Left lung (tissue), 10 donors: ENCODE results near the gene PALLD. TPM values are rescaled to one million over a fixed set of nuclear protein-coding genes. Genes with fewer than 3 reads are reported as not detected.

Experiments
- ATAC-seq: fragments of 200-7000 bp; cut with Tn5 transposase; one replicate; pipeline ENCODE4 v1.9.1; 2020; ENCODE audit warnings: moderate library complexity
- DNase-seq, 4 donors: peaks; one replicate each; pipeline ENCODE4 v3.0.0-alpha.2; 2013 to 2020
- H3K27ac ChIP-seq, 2 donors: fragments of 200-600 bp; sonication (generic) in 1 of 2; one replicate each; pipeline versions ENCODE4 v1.5.0 to v1.8.0; 2020 to 2021
- H3K27me3 ChIP-seq, 2 donors: fragments of 200-600 bp; sonication (generic) in 1 of 2; one replicate each; pipeline versions ENCODE4 v1.5.0 to v1.8.0; 2020 to 2021
- H3K36me3 ChIP-seq, 2 donors: fragments of 200-600 bp; sonication (generic) in 1 of 2; one replicate each; pipeline versions ENCODE4 v1.5.0 to v1.8.0; 2020 to 2021
- H3K4me1 ChIP-seq, 2 donors: fragments of 200-600 bp; one replicate each; pipeline ENCODE4 v1.8.0; 2021
- H3K4me3 ChIP-seq, 2 donors: fragments of 200-600 bp; sonication (generic) in 1 of 2; one replicate each; pipeline versions ENCODE4 v1.5.0 to v1.8.0; 2020 to 2021; ENCODE audit warnings: mild to moderate bottlenecking in 1 of 2
- H3K9me3 ChIP-seq, 2 donors: fragments of 200-600 bp; sonication (generic) in 1 of 2; one replicate each; pipeline versions ENCODE4 v1.5.0 to v1.8.0; 2020 to 2021
- intact Hi-C, 2 donors: fragments of 100-400 bp; cut with DNase I; formaldehyde crosslinking; loops; one replicate each; pipeline versions ENCODE4 v1.11.2 to v1.14.2; 2022
- polyA plus RNA-seq, 6 donors: library from polyadenylated mRNA; unstranded; fragments of 120-200 nt; gene quantifications; one replicate each; pipeline ENCODE4 v1.2.1, GENCODE V29; 2013; ENCODE audit not compliant: insufficient read length in 6 of 6
- total RNA-seq, 2 donors: library from RNA; stranded (reverse); fragmentation: NEBNext Ultra II Directional; extraction: Animal tissue kit (Norgen Biotek cat#: 25700); gene quantifications; one replicate each; pipeline ENCODE4 v1.2.1, GENCODE V29; 2021
- TF ChIP-seq, protein P1 (sequence below), 2 donors: fragments of 200-600 bp; sonication (generic) in 1 of 2; IDR thresholded peaks; one replicate each; pipeline versions ENCODE4 v1.5.0 to v1.8.0; 2021; ENCODE audit warnings: antibody characterized with exemption in 2 of 2
- donor health status: DM: no; HTN: yes; CAD: no.
- donor health status: DM: no; HTN: no; CAD: no.

PALLD gene
- total and polyA plus RNA-seq, 8 donors: 67.5 to 194 (median 80.4) TPM

DNA sequence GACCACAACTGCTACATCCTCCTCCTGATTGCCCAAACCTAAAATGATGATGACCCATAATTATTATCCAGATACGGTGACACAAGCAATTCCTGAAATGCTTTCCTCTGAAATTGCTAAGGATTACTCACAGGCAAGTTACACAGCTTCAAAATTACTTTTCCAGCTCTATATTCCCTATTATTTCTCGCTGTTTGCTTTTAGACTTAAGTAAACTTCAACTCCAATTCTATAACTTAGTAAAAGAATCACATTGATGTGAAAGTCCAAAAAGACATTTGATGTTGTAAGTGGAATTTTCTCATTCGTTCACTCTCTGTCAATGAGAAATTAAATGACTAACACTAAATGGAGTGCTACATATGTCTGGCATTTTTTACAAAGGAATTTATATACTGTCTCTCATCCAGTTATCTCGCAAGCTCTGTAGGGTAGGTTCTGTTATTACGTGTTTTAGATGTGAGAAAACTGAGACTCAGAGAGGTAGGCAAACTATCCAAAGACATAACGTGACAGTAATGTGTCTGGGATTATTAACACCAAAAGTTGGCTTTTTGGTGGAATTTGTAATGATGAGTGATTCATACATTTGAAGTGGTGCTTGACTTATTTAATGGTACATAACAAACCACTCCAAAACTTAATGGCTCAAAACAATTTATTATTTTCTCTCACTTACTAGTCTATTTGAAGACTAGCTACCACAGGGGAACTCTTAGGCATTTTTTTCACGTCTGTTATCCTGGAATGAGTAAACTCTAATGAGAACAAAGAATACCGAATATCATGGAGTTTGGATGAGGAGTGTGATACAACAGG, 31.5 kb downstream of the PALLD start:
- no peak overlapping the region for H3K27ac ChIP-seq
- TF ChIP-seq, protein P1, sequence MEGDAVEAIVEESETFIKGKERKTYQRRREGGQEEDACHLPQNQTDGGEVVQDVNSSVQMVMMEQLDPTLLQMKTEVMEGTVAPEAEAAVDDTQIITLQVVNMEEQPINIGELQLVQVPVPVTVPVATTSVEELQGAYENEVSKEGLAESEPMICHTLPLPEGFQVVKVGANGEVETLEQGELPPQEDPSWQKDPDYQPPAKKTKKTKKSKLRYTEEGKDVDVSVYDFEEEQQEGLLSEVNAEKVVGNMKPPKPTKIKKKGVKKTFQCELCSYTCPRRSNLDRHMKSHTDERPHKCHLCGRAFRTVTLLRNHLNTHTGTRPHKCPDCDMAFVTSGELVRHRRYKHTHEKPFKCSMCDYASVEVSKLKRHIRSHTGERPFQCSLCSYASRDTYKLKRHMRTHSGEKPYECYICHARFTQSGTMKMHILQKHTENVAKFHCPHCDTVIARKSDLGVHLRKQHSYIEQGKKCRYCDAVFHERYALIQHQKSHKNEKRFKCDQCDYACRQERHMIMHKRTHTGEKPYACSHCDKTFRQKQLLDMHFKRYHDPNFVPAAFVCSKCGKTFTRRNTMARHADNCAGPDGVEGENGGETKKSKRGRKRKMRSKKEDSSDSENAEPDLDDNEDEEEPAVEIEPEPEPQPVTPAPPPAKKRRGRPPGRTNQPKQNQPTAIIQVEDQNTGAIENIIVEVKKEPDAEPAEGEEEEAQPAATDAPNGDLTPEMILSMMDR (IDR thresholded peaks at IDR 0.05): no peak
- no peaks in the 10 kb centered on the region for H3K4me1 ChIP-seq
- no peak overlapping the region for H3K4me3 ChIP-seq
- no peak for DNase-seq
- intact Hi-C loops: no loop called here
- H3K27me3 ChIP-seq: no peaks in the 10 kb centered on the region
- no peaks in the 10 kb centered on the region for H3K9me3 ChIP-seq
- no peak for ATAC-seq
- H3K36me3 ChIP-seq: no peaks in the 10 kb centered on the region

DNA sequence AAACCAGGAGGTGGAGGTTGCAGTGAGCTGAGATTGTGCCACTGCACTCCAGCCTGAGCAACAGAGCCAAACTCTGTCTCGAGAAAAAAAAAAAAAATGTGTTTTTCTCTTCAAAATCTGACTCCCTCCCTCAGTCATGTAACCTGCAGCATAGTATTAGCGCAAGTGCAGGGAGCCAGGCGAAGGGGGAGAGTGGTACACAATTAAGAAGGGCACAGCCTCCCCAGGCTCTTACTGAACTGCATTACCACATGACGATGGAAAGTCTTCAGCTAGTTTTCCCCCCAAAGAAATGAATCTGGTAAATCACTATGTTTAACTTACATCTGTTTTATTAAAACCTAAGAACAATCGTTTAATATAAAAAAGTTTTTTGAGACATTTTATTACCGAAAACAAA, 32.4 kb downstream of the PALLD start:
- no peak for ATAC-seq
- no peak overlapping the region for H3K4me3 ChIP-seq
- H3K27ac ChIP-seq: no peak overlapping the region
- intact Hi-C loops: no loop called here
- H3K36me3 ChIP-seq: no peaks in the 10 kb centered on the region
- H3K9me3 ChIP-seq: no peaks in the 10 kb centered on the region
- H3K27me3 ChIP-seq: no peaks in the 10 kb centered on the region
- TF ChIP-seq, protein P1 (IDR thresholded peaks at IDR 0.05): no peak
- no peak for DNase-seq
- no peaks in the 10 kb centered on the region for H3K4me1 ChIP-seq

DNA sequence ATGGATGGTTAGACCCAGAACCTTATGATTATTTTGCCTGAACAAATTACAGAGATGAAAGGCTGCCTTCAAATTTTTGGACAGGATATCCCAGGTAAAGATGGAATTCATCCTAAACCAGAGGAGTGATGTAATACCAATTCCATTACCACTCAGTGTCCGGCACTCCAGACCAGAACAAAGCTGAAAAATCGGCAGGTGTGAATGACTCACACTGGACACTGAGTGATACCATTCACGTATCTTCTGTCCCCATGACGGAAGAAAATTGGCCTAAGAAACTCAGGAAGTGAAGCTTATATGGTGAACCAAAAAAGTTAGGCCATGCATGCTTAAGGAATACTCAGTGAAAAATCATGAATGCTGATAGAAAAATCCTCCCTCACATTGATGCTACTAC, 34.5 kb downstream of the PALLD start:
- intact Hi-C loops: no loop called here
- Histone ChIP-seq H3K9me3 (no peaks in the 10 kb centered on the region), H3K36me3 (no peaks in the 10 kb centered on the region), H3K4me1 (no peaks in the 10 kb centered on the region), H3K4me3 (no peak overlapping the region), H3K27me3 (no peaks in the 10 kb centered on the region), H3K27ac (no peak overlapping the region)
- DNase-seq (no peak), ATAC-seq (no peak)
- TF ChIP-seq, protein P1 (IDR thresholded peaks at IDR 0.05): no peak

DNA sequence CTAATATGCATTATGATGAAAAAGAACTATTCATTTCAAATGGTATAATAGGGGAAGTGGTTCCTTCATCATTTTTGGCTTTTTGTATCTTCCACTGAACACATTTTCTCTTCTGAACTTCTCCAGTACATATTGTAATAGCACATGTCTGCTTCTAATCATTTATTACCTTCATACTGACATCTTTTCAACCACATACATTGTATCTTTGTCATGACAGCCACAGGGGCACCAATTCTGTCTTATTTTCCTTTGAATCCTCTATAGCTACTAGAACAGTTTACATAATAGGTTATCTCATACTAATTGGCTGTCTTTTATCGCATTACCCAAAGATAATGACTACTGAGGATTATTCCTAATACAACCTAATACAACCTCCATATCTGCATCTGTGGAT, 37.7 kb downstream of the PALLD start:
- Histone ChIP-seq H3K36me3 (no peaks in the 10 kb centered on the region), H3K27me3 (no peaks in the 10 kb centered on the region), H3K4me3 (no peak overlapping the region), H3K4me1 (no peaks in the 10 kb centered on the region), H3K27ac (no peak overlapping the region), H3K9me3 (no peaks in the 10 kb centered on the region)
- DNase-seq (no peak), ATAC-seq (no peak)
- TF ChIP-seq, protein P1 (IDR thresholded peaks at IDR 0.05): no peak
- intact Hi-C loops: no loop called here

DNA sequence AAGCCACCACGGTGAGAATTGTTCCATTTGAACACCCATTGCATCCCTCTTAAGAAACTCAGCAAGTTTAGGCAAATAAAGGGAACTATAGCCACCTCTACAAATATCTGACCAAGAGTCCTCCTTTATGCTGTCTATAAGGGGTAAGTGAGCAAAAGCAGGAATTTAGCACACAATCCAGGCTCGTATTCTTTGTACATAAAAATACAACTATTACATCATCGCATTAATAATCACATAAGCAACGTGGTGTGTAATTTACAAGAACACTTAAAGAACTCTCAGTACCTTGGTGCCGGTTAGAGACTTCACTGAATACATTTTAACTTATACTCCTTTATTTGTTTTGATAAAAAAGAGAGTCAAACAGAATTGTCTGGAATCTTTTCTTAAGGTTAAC, 38.8 kb downstream of the PALLD start:
- DNase-seq: no peak
- Histone ChIP-seq H3K36me3 (no peaks in the 10 kb centered on the region), H3K4me1 (no peaks in the 10 kb centered on the region), H3K27ac (no peak overlapping the region), H3K4me3 (no peak overlapping the region), H3K9me3 (no peaks in the 10 kb centered on the region), H3K27me3 (no peaks in the 10 kb centered on the region)
- intact Hi-C loops: no loop called here
- ATAC-seq: no peak
- TF ChIP-seq, protein P1 (IDR thresholded peaks at IDR 0.05): no peak
